HG02588 (cell line): ENCODE data around the gene HOXB9.

Source experiments
- ATAC-seq: cut with Tn5 transposase; IDR thresholded peaks from one replicate; pipeline ENCODE4 v1.9.1; 2021; ENCODE audit warnings: mild to moderate bottlenecking, moderate library complexity; ENCODE audit not compliant: unreplicated experiment

HOXB9 gene

GRCh38 chr17:48571826-48572417 is 54.2 kb downstream of the HOXB9 start:
- ATAC-seq = no peak
